ENCODE measurements around the gene BICDL1.
"Not testable (repeated sequence)": the region's sequence is repeated elsewhere in the genome, so short reads cannot be mapped to it uniquely, and the experiment has no call there.

The BICDL1 gene

GRCh38 chr12:120006258-120006975, 17.4 kb downstream of the BICDL1 start:
- no peak for DNase-seq

GRCh38 chr12:120007272-120007671, 18.2 kb downstream of the BICDL1 start:
- DNase-seq = no peak

- no peak for DNase-seq
Measured at GRCh38 chr12:120010661-120011230, 21.7 kb downstream of the BICDL1 start.

GRCh38 chr12:120012067-120012621, 23.1 kb downstream of the BICDL1 start:
- peak in 18 of 56 donors; percentile 1 to 38 (median 8) for DNase-seq

GRCh38 chr12:120013659-120014380, 24.8 kb downstream of the BICDL1 start:
- no peak for DNase-seq

GRCh38 chr12:120014381-120014735, 25.3 kb downstream of the BICDL1 start:
- DNase-seq = not testable (repeated sequence)

- DNase-seq = no peak
Measured at GRCh38 chr12:120015313-120015712, 26.3 kb downstream of the BICDL1 start.

- DNase-seq = not testable (repeated sequence)
Measured at GRCh38 chr12:120016199-120016598, 27.2 kb downstream of the BICDL1 start.

GRCh38 chr12:120019197-120019596, 30.2 kb downstream of the BICDL1 start:
- DNase-seq = no peak

- DNase-seq = no peak
Measured at GRCh38 chr12:120019938-120020337, 30.9 kb downstream of the BICDL1 start.

GRCh38 chr12:120024193-120024592, 35.2 kb downstream of the BICDL1 start:
- DNase-seq = no peak

GRCh38 chr12:120025640-120026039, 36.6 kb downstream of the BICDL1 start:
- no peak for DNase-seq

GRCh38 chr12:120032242-120032641, 43.2 kb downstream of the BICDL1 start:
- no peak for DNase-seq

- no peak for DNase-seq
Measured at GRCh38 chr12:120037851-120038250, 48.8 kb downstream of the BICDL1 start.

GRCh38 chr12:120039711-120040110, 50.7 kb downstream of the BICDL1 start:
- peak in 2 of 56 donors; percentile 0 to 8 for DNase-seq

GRCh38 chr12:120041386-120042231, 52.6 kb downstream of the BICDL1 start:
- peak in 9 of 56 donors; percentile 0 to 10 (median 2) for DNase-seq

- DNase-seq = not testable (repeated sequence)
Measured at GRCh38 chr12:120045367-120045766, 56.3 kb downstream of the BICDL1 start.

- no peak for DNase-seq
Measured at GRCh38 chr12:120047072-120047471, 58.0 kb downstream of the BICDL1 start.

GRCh38 chr12:120048263-120048662, 59.2 kb downstream of the BICDL1 start:
- DNase-seq = no peak

- DNase-seq = no peak
Measured at GRCh38 chr12:120049426-120049825, 60.4 kb downstream of the BICDL1 start.

GRCh38 chr12:120051535-120051934, 62.5 kb downstream of the BICDL1 start:
- DNase-seq = no peak

All from nucleus accumbens (tissue), 56 donors.